PFSK-1 (cell line): Measurements from ENCODE around the gene VARS1.

ENCODE experiments used
- FOXP2 ChIP-seq: optimal IDR thresholded peaks from 2 replicates; pipeline ENCODE3; 2011; ENCODE audit warnings: borderline replicate concordance, control low read depth, inconsistent platforms; ENCODE audit not compliant: insufficient read depth; ENCODE audit errors: extremely low read length, extremely low read depth
- POLR2AphosphoS5 ChIP-seq: IDR thresholded peaks from 2 replicates; pipeline ENCODE4 v1.6.1; 2012; ENCODE audit warnings: low read depth, mild to moderate bottlenecking, control low read depth, low read length, moderate library complexity
- REST ChIP-seq, 2 experiments: IDR thresholded peaks; 2 replicates each; pipeline versions ENCODE4 v1.6.1 to v1.8.0; 2011 to 2012; ENCODE audit warnings: low read depth in 2 of 2, low read length in 2 of 2, control low read depth in 1 of 2, inconsistent platforms in 1 of 2, mild to moderate bottlenecking in 1 of 2, moderate library complexity in 1 of 2; ENCODE audit not compliant: insufficient read depth in 1 of 2
- SIN3A ChIP-seq: IDR thresholded peaks from 2 replicates; pipeline ENCODE4 v1.6.1; 2012; ENCODE audit warnings: mild to moderate bottlenecking, low read length, moderate library complexity, borderline replicate concordance; ENCODE audit not compliant: insufficient read depth
- TAF1 ChIP-seq: IDR thresholded peaks from 2 replicates; pipeline ENCODE4 v1.6.1; 2012; ENCODE audit warnings: low read length, control low read depth, borderline replicate concordance; ENCODE audit not compliant: insufficient read depth

Gene VARS1

GRCh38 chr6:31794866-31795615 lies 511 bp downstream of the VARS1 start:
- no peak for TF ChIP-seq REST (IDR thresholded peaks at IDR 0.05; ENCODE audit: insufficient read depth in 1 of 2, low read depth in 2 of 2, low read length in 2 of 2)
- 0 out of 2 replicates have a peak, but pooled peaks have one; percentile 3 for TF ChIP-seq TAF1
- TF ChIP-seq POLR2AphosphoS5 = no peak
- TF ChIP-seq FOXP2 = no peak
- TF ChIP-seq SIN3A = peak; percentile 35; the same call in 1 of the 2 replicates

- TF ChIP-seq POLR2AphosphoS5 (no peak), TAF1 (peak; percentile 13; the same call in 1 of the 2 replicates)
These were observed 1.2 kb downstream of the VARS1 start for GRCh38 chr6:31794294-31794865.

- TF ChIP-seq SIN3A (no peak), TAF1 (no peak), REST (IDR thresholded peaks at IDR 0.05; ENCODE audit: insufficient read depth in 1 of 2, low read depth in 2 of 2, low read length in 2 of 2) (no peak), POLR2AphosphoS5 (no peak), FOXP2 (no peak)
These were observed 2.8 kb downstream of the VARS1 start for GRCh38 chr6:31792761-31793171.

GRCh38 chr6:31792090-31792374 lies 3.5 kb downstream of the VARS1 start:
- no peak for TF ChIP-seq SIN3A
- no peak for TF ChIP-seq TAF1
- TF ChIP-seq REST (IDR thresholded peaks at IDR 0.05; ENCODE audit: insufficient read depth in 1 of 2, low read depth in 2 of 2, low read length in 2 of 2) = no peak
- TF ChIP-seq POLR2AphosphoS5 = no peak
- no peak for TF ChIP-seq FOXP2

- TF ChIP-seq TAF1 (no peak), FOXP2 (no peak), REST (IDR thresholded peaks at IDR 0.05; ENCODE audit: insufficient read depth in 1 of 2, low read depth in 2 of 2, low read length in 2 of 2) (no peak), SIN3A (no peak), POLR2AphosphoS5 (peak; percentile 40)
These were observed 4.0 kb downstream of the VARS1 start for GRCh38 chr6:31791324-31792089.
